Measurements from ENCODE around the gene TPRA1. TPM values are rescaled to one million over a fixed set of nuclear protein-coding genes. Genes with fewer than 3 reads are reported as not detected.

The TPRA1 gene
- total and polyA plus RNA-seq, 2 experiments from 2014 or later: 16.7 to 30.4 TPM

DNA sequence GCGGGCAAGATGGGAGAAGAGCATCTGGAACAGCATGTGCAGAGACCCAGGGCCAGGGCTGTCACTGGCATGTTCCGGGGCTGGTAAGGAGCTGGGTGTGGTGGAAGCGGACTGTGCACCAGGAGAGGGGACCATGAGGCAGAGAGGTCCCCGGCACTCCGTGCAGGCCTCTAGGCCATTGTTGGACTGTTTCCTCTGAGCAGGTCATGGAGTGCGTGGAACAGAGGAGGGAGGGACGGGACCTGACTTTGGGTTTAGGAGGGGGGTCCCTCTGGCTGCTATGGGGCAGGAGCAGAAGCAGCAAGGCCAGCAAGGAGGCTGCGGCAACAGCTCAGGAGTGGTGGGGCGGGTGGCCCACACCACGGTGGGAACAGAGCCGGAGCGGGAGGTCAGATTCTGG, 47.1 kb downstream of the TPRA1 start:
- H3K27ac Mint-ChIP-seq: no peak overlapping the region
- Histone ChIP-seq H3K9me2 (ENCODE audit: insufficient read depth) (no peaks in the 10 kb centered on the region), H3K4me2 (no peak overlapping the region), H3K4me3 (no peak overlapping the region), H3K79me2 (replicated peaks; ENCODE audit: insufficient read depth) (no peaks in the 10 kb centered on the region), H3K27me3 (ENCODE audit: insufficient read depth) (peaks cover 9% of the 10 kb centered on the region; the same call in 1 of the 2 replicates), H3K36me3 (ENCODE audit: insufficient read depth) (no peaks in the 10 kb centered on the region), H3K4me1 (ENCODE audit: insufficient read depth) (peaks cover 3% of the 10 kb centered on the region; the same call in 1 of the 2 replicates), H3K27ac (ENCODE audit: low read depth) (no peak overlapping the region), H2AFZ (peak overlapping the region; percentile 90; the same call in 1 of the 2 replicates), H4K20me1 (replicated peaks; ENCODE audit: insufficient read depth) (no peaks in the 10 kb centered on the region), H3F3A (replicated peaks; ENCODE audit: low read depth) (no peaks in the 10 kb centered on the region)
- peaks cover 20% of the 10 kb centered on the region for H3K27me3 Mint-ChIP-seq (ENCODE audit: insufficient read depth, low read depth, poor library complexity)
- no peaks in the 10 kb centered on the region; the same call in 2 of the 3 replicates for H3K36me3 Mint-ChIP-seq (ENCODE audit: low read depth)
- ATAC-seq: no peak
- H3K4me1 Mint-ChIP-seq: peaks cover 12% of the 10 kb centered on the region
- TF ChIP-seq POLR2AphosphoS5 (IDR thresholded peaks at IDR 0.05; ENCODE audit: low read depth) (no peak), NANOG (IDR thresholded peaks at IDR 0.05; ENCODE audit: borderline replicate concordance) (no peak), STAT1 (IDR thresholded peaks at IDR 0.05; ENCODE audit: unreplicated experiment) (no peak), ZNF331 (CRISPR knock-in tag; IDR thresholded peaks at IDR 0.05; ENCODE audit: low read depth) (no peak), EZH2phosphoT487 (IDR thresholded peaks at IDR 0.05; ENCODE audit: unreplicated experiment) (no peak), ZNF114 (CRISPR knock-in tag; IDR thresholded peaks at IDR 0.05) (no peak), CREB1 (CRISPR knock-in tag; IDR thresholded peaks at IDR 0.05; ENCODE audit: low read depth) (no peak), JUNB (IDR thresholded peaks at IDR 0.05; ENCODE audit: unreplicated experiment) (no peak), EZH2 (IDR thresholded peaks at IDR 0.05; ENCODE audit: low read depth, unreplicated experiment) (no peak)
- TF ChIP-seq, protein P1, sequence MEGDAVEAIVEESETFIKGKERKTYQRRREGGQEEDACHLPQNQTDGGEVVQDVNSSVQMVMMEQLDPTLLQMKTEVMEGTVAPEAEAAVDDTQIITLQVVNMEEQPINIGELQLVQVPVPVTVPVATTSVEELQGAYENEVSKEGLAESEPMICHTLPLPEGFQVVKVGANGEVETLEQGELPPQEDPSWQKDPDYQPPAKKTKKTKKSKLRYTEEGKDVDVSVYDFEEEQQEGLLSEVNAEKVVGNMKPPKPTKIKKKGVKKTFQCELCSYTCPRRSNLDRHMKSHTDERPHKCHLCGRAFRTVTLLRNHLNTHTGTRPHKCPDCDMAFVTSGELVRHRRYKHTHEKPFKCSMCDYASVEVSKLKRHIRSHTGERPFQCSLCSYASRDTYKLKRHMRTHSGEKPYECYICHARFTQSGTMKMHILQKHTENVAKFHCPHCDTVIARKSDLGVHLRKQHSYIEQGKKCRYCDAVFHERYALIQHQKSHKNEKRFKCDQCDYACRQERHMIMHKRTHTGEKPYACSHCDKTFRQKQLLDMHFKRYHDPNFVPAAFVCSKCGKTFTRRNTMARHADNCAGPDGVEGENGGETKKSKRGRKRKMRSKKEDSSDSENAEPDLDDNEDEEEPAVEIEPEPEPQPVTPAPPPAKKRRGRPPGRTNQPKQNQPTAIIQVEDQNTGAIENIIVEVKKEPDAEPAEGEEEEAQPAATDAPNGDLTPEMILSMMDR (conservative IDR thresholded peaks at IDR 0.05; ENCODE audit: low read depth in 2 of 2): no peak
- TF ChIP-seq, protein P2, sequence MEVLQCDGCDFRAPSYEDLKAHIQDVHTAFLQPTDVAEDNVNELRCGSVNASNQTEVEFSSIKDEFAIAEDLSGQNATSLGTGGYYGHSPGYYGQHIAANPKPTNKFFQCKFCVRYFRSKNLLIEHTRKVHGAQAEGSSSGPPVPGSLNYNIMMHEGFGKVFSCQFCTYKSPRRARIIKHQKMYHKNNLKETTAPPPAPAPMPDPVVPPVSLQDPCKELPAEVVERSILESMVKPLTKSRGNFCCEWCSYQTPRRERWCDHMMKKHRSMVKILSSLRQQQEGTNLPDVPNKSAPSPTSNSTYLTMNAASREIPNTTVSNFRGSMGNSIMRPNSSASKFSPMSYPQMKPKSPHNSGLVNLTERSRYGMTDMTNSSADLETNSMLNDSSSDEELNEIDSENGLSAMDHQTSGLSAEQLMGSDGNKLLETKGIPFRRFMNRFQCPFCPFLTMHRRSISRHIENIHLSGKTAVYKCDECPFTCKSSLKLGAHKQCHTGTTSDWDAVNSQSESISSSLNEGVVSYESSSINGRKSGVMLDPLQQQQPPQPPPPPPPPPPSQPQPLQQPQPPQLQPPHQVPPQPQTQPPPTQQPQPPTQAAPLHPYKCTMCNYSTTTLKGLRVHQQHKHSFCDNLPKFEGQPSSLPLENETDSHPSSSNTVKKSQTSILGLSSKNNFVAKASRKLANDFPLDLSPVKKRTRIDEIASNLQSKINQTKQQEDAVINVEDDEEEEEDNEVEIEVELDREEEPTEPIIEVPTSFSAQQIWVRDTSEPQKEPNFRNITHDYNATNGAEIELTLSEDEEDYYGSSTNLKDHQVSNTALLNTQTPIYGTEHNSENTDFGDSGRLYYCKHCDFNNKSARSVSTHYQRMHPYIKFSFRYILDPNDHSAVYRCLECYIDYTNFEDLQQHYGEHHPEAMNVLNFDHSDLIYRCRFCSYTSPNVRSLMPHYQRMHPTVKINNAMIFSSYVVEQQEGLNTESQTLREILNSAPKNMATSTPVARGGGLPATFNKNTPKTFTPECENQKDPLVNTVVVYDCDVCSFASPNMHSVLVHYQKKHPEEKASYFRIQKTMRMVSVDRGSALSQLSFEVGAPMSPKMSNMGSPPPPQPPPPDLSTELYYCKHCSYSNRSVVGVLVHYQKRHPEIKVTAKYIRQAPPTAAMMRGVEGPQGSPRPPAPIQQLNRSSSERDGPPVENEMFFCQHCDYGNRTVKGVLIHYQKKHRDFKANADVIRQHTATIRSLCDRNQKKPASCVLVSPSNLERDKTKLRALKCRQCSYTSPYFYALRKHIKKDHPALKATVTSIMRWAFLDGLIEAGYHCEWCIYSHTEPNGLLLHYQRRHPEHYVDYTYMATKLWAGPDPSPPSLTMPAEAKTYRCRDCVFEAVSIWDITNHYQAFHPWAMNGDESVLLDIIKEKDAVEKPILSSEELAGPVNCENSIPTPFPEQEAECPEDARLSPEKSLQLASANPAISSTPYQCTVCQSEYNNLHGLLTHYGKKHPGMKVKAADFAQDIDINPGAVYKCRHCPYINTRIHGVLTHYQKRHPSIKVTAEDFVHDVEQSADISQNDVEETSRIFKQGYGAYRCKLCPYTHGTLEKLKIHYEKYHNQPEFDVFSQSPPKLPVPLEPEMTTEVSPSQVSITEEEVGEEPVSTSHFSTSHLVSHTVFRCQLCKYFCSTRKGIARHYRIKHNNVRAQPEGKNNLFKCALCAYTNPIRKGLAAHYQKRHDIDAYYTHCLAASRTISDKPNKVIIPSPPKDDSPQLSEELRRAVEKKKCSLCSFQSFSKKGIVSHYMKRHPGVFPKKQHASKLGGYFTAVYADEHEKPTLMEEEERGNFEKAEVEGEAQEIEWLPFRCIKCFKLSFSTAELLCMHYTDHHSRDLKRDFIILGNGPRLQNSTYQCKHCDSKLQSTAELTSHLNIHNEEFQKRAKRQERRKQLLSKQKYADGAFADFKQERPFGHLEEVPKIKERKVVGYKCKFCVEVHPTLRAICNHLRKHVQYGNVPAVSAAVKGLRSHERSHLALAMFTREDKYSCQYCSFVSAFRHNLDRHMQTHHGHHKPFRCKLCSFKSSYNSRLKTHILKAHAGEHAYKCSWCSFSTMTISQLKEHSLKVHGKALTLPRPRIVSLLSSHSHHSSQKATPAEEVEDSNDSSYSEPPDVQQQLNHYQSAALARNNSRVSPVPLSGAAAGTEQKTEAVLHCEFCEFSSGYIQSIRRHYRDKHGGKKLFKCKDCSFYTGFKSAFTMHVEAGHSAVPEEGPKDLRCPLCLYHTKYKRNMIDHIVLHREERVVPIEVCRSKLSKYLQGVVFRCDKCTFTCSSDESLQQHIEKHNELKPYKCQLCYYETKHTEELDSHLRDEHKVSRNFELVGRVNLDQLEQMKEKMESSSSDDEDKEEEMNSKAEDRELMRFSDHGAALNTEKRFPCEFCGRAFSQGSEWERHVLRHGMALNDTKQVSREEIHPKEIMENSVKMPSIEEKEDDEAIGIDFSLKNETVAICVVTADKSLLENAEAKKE (CRISPR knock-in tag; IDR thresholded peaks at IDR 0.05): no peak
- TF ChIP-seq, protein P3, sequence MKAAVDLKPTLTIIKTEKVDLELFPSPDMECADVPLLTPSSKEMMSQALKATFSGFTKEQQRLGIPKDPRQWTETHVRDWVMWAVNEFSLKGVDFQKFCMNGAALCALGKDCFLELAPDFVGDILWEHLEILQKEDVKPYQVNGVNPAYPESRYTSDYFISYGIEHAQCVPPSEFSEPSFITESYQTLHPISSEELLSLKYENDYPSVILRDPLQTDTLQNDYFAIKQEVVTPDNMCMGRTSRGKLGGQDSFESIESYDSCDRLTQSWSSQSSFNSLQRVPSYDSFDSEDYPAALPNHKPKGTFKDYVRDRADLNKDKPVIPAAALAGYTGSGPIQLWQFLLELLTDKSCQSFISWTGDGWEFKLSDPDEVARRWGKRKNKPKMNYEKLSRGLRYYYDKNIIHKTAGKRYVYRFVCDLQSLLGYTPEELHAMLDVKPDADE (IDR thresholded peaks at IDR 0.05): no peak
- TF ChIP-seq, protein P4, sequence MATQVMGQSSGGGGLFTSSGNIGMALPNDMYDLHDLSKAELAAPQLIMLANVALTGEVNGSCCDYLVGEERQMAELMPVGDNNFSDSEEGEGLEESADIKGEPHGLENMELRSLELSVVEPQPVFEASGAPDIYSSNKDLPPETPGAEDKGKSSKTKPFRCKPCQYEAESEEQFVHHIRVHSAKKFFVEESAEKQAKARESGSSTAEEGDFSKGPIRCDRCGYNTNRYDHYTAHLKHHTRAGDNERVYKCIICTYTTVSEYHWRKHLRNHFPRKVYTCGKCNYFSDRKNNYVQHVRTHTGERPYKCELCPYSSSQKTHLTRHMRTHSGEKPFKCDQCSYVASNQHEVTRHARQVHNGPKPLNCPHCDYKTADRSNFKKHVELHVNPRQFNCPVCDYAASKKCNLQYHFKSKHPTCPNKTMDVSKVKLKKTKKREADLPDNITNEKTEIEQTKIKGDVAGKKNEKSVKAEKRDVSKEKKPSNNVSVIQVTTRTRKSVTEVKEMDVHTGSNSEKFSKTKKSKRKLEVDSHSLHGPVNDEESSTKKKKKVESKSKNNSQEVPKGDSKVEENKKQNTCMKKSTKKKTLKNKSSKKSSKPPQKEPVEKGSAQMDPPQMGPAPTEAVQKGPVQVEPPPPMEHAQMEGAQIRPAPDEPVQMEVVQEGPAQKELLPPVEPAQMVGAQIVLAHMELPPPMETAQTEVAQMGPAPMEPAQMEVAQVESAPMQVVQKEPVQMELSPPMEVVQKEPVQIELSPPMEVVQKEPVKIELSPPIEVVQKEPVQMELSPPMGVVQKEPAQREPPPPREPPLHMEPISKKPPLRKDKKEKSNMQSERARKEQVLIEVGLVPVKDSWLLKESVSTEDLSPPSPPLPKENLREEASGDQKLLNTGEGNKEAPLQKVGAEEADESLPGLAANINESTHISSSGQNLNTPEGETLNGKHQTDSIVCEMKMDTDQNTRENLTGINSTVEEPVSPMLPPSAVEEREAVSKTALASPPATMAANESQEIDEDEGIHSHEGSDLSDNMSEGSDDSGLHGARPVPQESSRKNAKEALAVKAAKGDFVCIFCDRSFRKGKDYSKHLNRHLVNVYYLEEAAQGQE (IDR thresholded peaks at IDR 0.05; ENCODE audit: unreplicated experiment): no peak
- no peak overlapping the region for H3K4me3 Mint-ChIP-seq
- no peaks in the 10 kb centered on the region for H3K9me3 Mint-ChIP-seq
- no peak for DNase-seq (ENCODE audit: low spot score)
